GM18505 (cell line): ENCODE measurements around the gene PROB1.
A peak's percentile ranks its signal among the peaks of the same experiment; 100 is the strongest.

Experiments
- ATAC-seq: cut with Tn5 transposase; IDR thresholded peaks from one replicate; pipeline ENCODE4 v1.9.1; 2021; ENCODE audit not compliant: unreplicated experiment
- POLR2A ChIP-seq: IDR thresholded peaks from 4 replicates; pipeline ENCODE4 v1.6.1; 2011; ENCODE audit warnings: borderline replicate concordance; ENCODE audit not compliant: insufficient read depth, insufficient read length; ENCODE audit errors: extremely low read depth

Gene PROB1

GRCh38 chr5:139406963-139407362 lies 12.1 kb upstream of the PROB1 start:
- TF ChIP-seq POLR2A = no peak
- ATAC-seq = no peak

GRCh38 chr5:139404484-139404840 lies 9.6 kb upstream of the PROB1 start:
- TF ChIP-seq POLR2A = no peak
- no peak for ATAC-seq

GRCh38 chr5:139403787-139404483 lies 9.0 kb upstream of the PROB1 start, which contains the start of gene SPATA24:
SPATA24 (minus strand) TSS chr5:139404089; CDS start chr5:139404060, 29 bp downstream.
- ATAC-seq = peak; percentile 81
- TF ChIP-seq POLR2A = no peak

GRCh38 chr5:139403418-139403786 lies 8.5 kb upstream of the PROB1 start:
- TF ChIP-seq POLR2A = no peak
- ATAC-seq = no peak

GRCh38 chr5:139402561-139403158 lies 7.8 kb upstream of the PROB1 start:
- TF ChIP-seq POLR2A = no peak
- no peak for ATAC-seq

GRCh38 chr5:139401546-139401945 lies 6.6 kb upstream of the PROB1 start:
- no peak for TF ChIP-seq POLR2A
- ATAC-seq = no peak

- ATAC-seq = no peak
- peak; percentile 49 for TF ChIP-seq POLR2A
These were observed 4.7 kb upstream of the PROB1 start for GRCh38 chr5:139399501-139400121.

GRCh38 chr5:139397921-139398320 lies 3.0 kb upstream of the PROB1 start:
- ATAC-seq = no peak

GRCh38 chr5:139396691-139397090 lies 1.8 kb upstream of the PROB1 start:
- no peak for ATAC-seq
- no peak for TF ChIP-seq POLR2A

More at GRCh38 chr5:139397921-139398320, 3.0 kb upstream of the PROB1 start:
- no peak for TF ChIP-seq POLR2A

- no peak for TF ChIP-seq POLR2A
- ATAC-seq = no peak
These were observed 1.1 kb upstream of the PROB1 start for GRCh38 chr5:139395844-139396640.

- TF ChIP-seq POLR2A = peak; percentile 39
- ATAC-seq = no peak
These were observed 716 bp downstream of the PROB1 start for GRCh38 chr5:139394123-139394653.

- ATAC-seq = no peak
- no peak for TF ChIP-seq POLR2A
These were observed 1.3 kb downstream of the PROB1 start for GRCh38 chr5:139393497-139394122.
